Tibial nerve (tissue), 4 donors: ENCODE measurements around the gene LMLN. TPM values are rescaled to one million over a fixed set of nuclear protein-coding genes. Genes with fewer than 3 reads are reported as not detected.

ENCODE experiments used
- DNase-seq, 2 donors: peaks; one replicate each; pipeline ENCODE4 v3.0.0-alpha.2; 2019; ENCODE audit warnings: low spot score in 2 of 2
- H3K27ac ChIP-seq, 4 donors: fragments of 200-600 bp; sonication (generic) in 3 of 4; one replicate each; pipeline ENCODE4 v1.5.1; 2017 to 2019; ENCODE audit warnings: mild to moderate bottlenecking in 1 of 4
- H3K27me3 ChIP-seq, 2 donors: fragments of 200-600 bp; sonication (generic) in 1 of 2; one replicate each; pipeline versions ENCODE4 v1.5.1 to v1.6.0; 2017 to 2019
- H3K36me3 ChIP-seq, 3 donors: fragments of 200-600 bp; sonication (generic); one replicate each; pipeline ENCODE4 v1.5.1; 2018 to 2019
- H3K4me1 ChIP-seq, 4 donors: fragments of 200-600 bp; sonication (generic) in 3 of 4; one replicate each; pipeline ENCODE4 v1.5.1; 2017 to 2019
- H3K4me3 ChIP-seq, 4 donors: fragments of 200-600 bp; sonication (generic) in 3 of 4; one replicate each; pipeline ENCODE4 v1.5.1; 2017 to 2019; ENCODE audit warnings: mild to moderate bottlenecking in 1 of 4, moderate library complexity in 1 of 4
- H3K9me3 ChIP-seq, 4 donors: fragments of 200-600 bp; sonication (generic) in 3 of 4; one replicate each; pipeline ENCODE4 v1.5.1; 2017 to 2019
- EP300 ChIP-seq, 2 donors: sonication (generic); formaldehyde crosslinking; IDR thresholded peaks; one replicate each; pipeline ENCODE4 v1.6.1; 2017; ENCODE audit warnings: antibody characterized with exemption in 2 of 2, mild to moderate bottlenecking in 1 of 2
- POLR2A ChIP-seq, 2 donors: fragments of 450-650 bp; IDR thresholded peaks; one replicate each; pipeline ENCODE4 v1.6.1; 2017; ENCODE audit warnings: antibody characterized with exemption in 2 of 2, mild to moderate bottlenecking in 2 of 2, moderate library complexity in 2 of 2
- WGBS, 2 donors: methylation state at CpG; one replicate each; pipeline ENCODE4 v1.1.5; 2018; 5-methylcytosine and 5-hydroxymethylcytosine counted together
- total RNA-seq, 4 donors: library from RNA; depleted of rRNA; stranded (reverse); fragments of >200 nt; gene quantifications; one replicate each; pipeline ENCODE4 v1.1.0, GENCODE V29; 2016
- TF ChIP-seq, protein P1 (sequence below), 5 experiments: fragments of 200-600 bp in 3 of 5; fragments of 450-650 bp in 2 of 5; sonication (generic) in 3 of 5; IDR thresholded peaks; one replicate each; pipeline ENCODE4 v1.5.1; 2016 to 2019; ENCODE audit warnings: antibody characterized with exemption in 5 of 5, mild to moderate bottlenecking in 3 of 5, moderate library complexity in 2 of 5

LMLN gene
- total RNA-seq, 4 donors from 2014 or later, result 5.7 to 9.0 (median 7.1) TPM

GRCh38 chr3:198065897-198066296, 105.9 kb downstream of the LMLN start:
- no peak overlapping the region for H3K27ac ChIP-seq
- DNase-seq, result no peak
- no peaks in the 10 kb centered on the region for H3K9me3 ChIP-seq
- H3K27me3 ChIP-seq, result peaks cover 0 to 3% of the 10 kb centered on the region in 2 donors
- H3K36me3 ChIP-seq, result no peaks in the 10 kb centered on the region
- H3K4me3 ChIP-seq, result no peak overlapping the region
- no peaks in the 10 kb centered on the region for H3K4me1 ChIP-seq
- no peak for TF ChIP-seq EP300 (IDR thresholded peaks at IDR 0.05)
- TF ChIP-seq POLR2A (IDR thresholded peaks at IDR 0.05), result no peak
- TF ChIP-seq, protein P1, sequence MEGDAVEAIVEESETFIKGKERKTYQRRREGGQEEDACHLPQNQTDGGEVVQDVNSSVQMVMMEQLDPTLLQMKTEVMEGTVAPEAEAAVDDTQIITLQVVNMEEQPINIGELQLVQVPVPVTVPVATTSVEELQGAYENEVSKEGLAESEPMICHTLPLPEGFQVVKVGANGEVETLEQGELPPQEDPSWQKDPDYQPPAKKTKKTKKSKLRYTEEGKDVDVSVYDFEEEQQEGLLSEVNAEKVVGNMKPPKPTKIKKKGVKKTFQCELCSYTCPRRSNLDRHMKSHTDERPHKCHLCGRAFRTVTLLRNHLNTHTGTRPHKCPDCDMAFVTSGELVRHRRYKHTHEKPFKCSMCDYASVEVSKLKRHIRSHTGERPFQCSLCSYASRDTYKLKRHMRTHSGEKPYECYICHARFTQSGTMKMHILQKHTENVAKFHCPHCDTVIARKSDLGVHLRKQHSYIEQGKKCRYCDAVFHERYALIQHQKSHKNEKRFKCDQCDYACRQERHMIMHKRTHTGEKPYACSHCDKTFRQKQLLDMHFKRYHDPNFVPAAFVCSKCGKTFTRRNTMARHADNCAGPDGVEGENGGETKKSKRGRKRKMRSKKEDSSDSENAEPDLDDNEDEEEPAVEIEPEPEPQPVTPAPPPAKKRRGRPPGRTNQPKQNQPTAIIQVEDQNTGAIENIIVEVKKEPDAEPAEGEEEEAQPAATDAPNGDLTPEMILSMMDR (IDR thresholded peaks at IDR 0.05), result no peak
- 72 to 83% methylated on average over 2 of the region's 2 CpGs for WGBS, 2 donors

- Histone ChIP-seq H3K4me1 (no peaks in the 10 kb centered on the region), H3K27ac (no peak overlapping the region), H3K36me3 (no peaks in the 10 kb centered on the region), H3K27me3 (peaks cover 0 to 16% of the 10 kb centered on the region in 2 donors), H3K9me3 (no peaks in the 10 kb centered on the region), H3K4me3 (no peak overlapping the region)
- TF ChIP-seq, protein P1 (IDR thresholded peaks at IDR 0.05), result no peak
- TF ChIP-seq POLR2A (IDR thresholded peaks at IDR 0.05), result no peak
- no peak for TF ChIP-seq EP300 (IDR thresholded peaks at IDR 0.05)
- WGBS, 2 donors, result 61 to 67% methylated on average over 2 of the region's 2 CpGs
- DNase-seq, result no peak
These were observed 107.4 kb downstream of the LMLN start for GRCh38 chr3:198067416-198067815.

- no peak for DNase-seq
- Histone ChIP-seq H3K27me3 (peaks cover 0 to 36% of the 10 kb centered on the region in 2 donors), H3K9me3 (no peaks in the 10 kb centered on the region), H3K27ac (no peak overlapping the region), H3K4me1 (no peaks in the 10 kb centered on the region), H3K36me3 (no peaks in the 10 kb centered on the region), H3K4me3 (no peak overlapping the region)
- 88 to 95% methylated on average over 5 of the region's 5 CpGs for WGBS, 2 donors
- no peak for TF ChIP-seq EP300 (IDR thresholded peaks at IDR 0.05)
- TF ChIP-seq POLR2A (IDR thresholded peaks at IDR 0.05), result no peak
- TF ChIP-seq, protein P1 (IDR thresholded peaks at IDR 0.05), result no peak
These were observed 110.9 kb downstream of the LMLN start for GRCh38 chr3:198070871-198071270.

DNA sequence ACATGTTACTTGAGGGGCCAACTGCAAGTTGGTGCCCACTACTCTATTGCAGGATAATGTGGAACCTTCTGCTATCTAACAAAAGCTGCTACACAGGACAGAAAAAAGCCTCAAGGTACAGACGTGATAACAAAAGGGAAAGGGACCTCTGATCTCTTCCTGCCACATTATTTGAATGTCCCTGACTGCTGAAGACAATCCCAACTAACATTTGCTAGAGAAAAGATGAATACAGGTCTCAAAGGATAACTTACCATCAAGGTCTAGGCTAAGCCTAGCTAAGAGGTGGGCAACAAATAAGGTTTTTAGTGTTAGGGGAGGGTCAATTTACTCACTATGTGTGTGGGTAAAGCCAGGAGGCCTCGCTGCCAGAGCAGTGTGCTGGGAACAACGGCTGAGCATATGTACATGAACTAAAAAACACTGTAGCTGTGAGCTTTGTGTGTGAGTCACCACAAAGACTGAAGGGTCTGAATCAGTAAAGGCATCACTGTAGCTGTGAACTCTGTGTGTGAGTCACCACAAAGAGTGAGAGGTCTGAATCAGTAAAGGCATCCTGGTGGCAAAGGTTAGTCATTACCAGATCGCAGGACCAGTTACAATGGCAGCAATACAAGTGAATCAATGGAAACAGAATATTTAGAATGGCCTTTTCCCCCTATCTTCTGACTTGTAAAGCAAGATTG, 111.7 kb downstream of the LMLN start:
- TF ChIP-seq, protein P1 (IDR thresholded peaks at IDR 0.05), result no peak
- TF ChIP-seq POLR2A (IDR thresholded peaks at IDR 0.05) (no peak), EP300 (IDR thresholded peaks at IDR 0.05) (no peak)
- no peak for DNase-seq
- WGBS, 2 donors, result 38 to 42% methylated on average over 4 of the region's 4 CpGs
- H3K4me1 ChIP-seq, result no peaks in the 10 kb centered on the region
- no peaks in the 10 kb centered on the region for H3K36me3 ChIP-seq
- no peak overlapping the region for H3K27ac ChIP-seq
- no peaks in the 10 kb centered on the region for H3K9me3 ChIP-seq
- no peak overlapping the region for H3K4me3 ChIP-seq
- H3K27me3 ChIP-seq, result peaks cover 0 to 45% of the 10 kb centered on the region in 2 donors

- Histone ChIP-seq H3K36me3 (no peaks in the 10 kb centered on the region), H3K4me1 (peaks cover 0 to 17% (median 13%) of the 10 kb centered on the region in 4 donors), H3K9me3 (peaks cover 0 to 11% (median 0%) of the 10 kb centered on the region in 4 donors), H3K27ac (no peak overlapping the region), H3K27me3 (peaks cover 5 to 82% of the 10 kb centered on the region in 2 donors), H3K4me3 (no peak overlapping the region)
- DNase-seq, result no peak
- TF ChIP-seq, protein P1 (IDR thresholded peaks at IDR 0.05), result no peak
- no peak for TF ChIP-seq POLR2A (IDR thresholded peaks at IDR 0.05)
- TF ChIP-seq EP300 (IDR thresholded peaks at IDR 0.05), result no peak
- 48 to 60% methylated on average over 8 of the region's 8 CpGs for WGBS, 2 donors
These were observed 116.8 kb downstream of the LMLN start for GRCh38 chr3:198076722-198077308.
